GM18858 (cell line): ENCODE measurements around the gene PRSS27.
"Not testable (repeated sequence)": the region's sequence is repeated elsewhere in the genome, so short reads cannot be mapped to it uniquely, and the experiment has no call there.

Experiments
- ATAC-seq: cut with Tn5 transposase; IDR thresholded peaks from one replicate; pipeline ENCODE4 v1.9.1; 2021; ENCODE audit not compliant: unreplicated experiment

Gene PRSS27

GRCh38 chr16:2728034-2728433, 8.0 kb upstream of the PRSS27 start:
- no peak for ATAC-seq

- ATAC-seq, result no peak
These were observed 6.9 kb upstream of the PRSS27 start for GRCh38 chr16:2726923-2727322.

- ATAC-seq, result no peak
These were observed 4.9 kb upstream of the PRSS27 start for GRCh38 chr16:2724816-2725348.

- ATAC-seq, result no peak
These were observed 4.2 kb upstream of the PRSS27 start for GRCh38 chr16:2724088-2724676.

GRCh38 chr16:2721634-2722173, 1.7 kb upstream of the PRSS27 start:
- not testable (repeated sequence) for ATAC-seq

GRCh38 chr16:2720719-2721633, 952 bp upstream of the PRSS27 start:
- ATAC-seq, result peak; percentile 55

GRCh38 chr16:2719328-2720063, 528 bp downstream of the PRSS27 start:
- no peak for ATAC-seq

- ATAC-seq, result no peak
These were observed 2.4 kb downstream of the PRSS27 start for GRCh38 chr16:2717383-2718263.

- ATAC-seq, result no peak
These were observed 3.1 kb downstream of the PRSS27 start for GRCh38 chr16:2716948-2717347.

GRCh38 chr16:2715966-2716885, 3.8 kb downstream of the PRSS27 start:
- ATAC-seq, result no peak

- ATAC-seq, result no peak
These were observed 4.5 kb downstream of the PRSS27 start for GRCh38 chr16:2715519-2715918.

- no peak for ATAC-seq
These were observed 5.0 kb downstream of the PRSS27 start for GRCh38 chr16:2715064-2715463.

GRCh38 chr16:2713985-2714774, 5.8 kb downstream of the PRSS27 start:
- ATAC-seq, result no peak

GRCh38 chr16:2713523-2713922, 6.5 kb downstream of the PRSS27 start:
- no peak for ATAC-seq

GRCh38 chr16:2712546-2712945, 7.5 kb downstream of the PRSS27 start:
- ATAC-seq, result no peak

GRCh38 chr16:2712063-2712441, 8.0 kb downstream of the PRSS27 start:
- ATAC-seq, result no peak

- no peak for ATAC-seq
These were observed 8.5 kb downstream of the PRSS27 start for GRCh38 chr16:2711370-2712062.

- no peak for ATAC-seq
These were observed 9.3 kb downstream of the PRSS27 start for GRCh38 chr16:2710711-2711231.
